ENCODE measurements around the gene FLT1.

The FLT1 gene

DNA sequence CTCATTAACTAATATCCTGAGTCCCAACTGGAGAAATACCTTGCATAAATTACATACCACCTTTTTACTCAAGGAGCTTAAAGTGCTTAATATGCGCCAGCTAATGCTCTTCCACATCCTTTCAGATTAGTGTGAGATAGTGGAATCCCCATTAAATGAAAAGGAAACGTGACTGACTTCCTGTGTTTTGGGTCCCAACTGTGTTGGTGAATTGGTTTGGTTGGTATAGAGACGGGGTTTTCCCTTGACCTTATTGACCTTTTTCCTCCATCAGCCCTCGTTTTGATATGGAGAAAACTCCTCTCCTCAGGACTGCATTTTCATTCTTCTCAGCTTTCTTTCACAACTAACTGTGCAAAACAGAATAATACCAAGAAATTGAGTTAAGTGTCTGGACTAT, 193.1 kb downstream of the FLT1 start:
- no peak for DNase-seq

DNA sequence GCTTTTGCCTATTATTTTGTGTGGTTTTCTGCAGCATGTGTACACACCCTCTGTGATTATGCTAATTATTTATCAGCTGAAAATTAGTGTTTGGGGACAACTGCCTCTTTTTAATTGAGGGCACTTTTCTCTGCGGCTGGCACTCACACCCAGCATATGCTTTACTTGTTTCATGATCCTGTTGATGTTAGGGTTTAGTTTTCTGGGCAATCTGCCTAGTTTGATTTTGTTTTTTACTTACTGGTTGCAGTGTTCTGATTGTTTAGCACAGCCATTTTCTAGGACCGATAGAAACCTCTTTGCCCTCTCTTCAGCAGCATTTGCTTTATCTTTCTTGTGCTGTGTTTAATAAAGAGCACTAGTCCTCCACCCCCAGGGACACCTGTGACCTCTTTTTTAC, 195.0 kb downstream of the FLT1 start:
- DNase-seq, result no peak

DNA sequence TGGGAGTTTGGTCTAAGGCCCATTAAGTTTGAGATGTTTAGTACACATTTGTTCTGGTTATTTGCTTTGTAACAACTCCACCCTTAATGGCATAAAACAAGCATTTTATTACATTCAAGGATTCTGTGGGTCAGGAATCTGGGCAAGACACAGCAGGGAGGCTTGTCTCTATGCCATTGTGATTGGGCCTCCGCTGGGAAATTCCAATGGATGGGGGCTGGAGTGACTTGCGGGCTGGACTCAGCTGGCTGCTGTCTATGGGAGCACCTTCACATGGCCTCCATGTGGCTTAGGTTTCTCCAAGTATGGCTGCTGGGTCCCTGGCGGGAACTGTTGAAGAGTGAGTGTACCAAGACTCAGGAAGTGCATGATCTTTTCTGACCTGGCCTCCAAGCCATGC, 197.6 kb downstream of the FLT1 start:
- no peak for DNase-seq

DNA sequence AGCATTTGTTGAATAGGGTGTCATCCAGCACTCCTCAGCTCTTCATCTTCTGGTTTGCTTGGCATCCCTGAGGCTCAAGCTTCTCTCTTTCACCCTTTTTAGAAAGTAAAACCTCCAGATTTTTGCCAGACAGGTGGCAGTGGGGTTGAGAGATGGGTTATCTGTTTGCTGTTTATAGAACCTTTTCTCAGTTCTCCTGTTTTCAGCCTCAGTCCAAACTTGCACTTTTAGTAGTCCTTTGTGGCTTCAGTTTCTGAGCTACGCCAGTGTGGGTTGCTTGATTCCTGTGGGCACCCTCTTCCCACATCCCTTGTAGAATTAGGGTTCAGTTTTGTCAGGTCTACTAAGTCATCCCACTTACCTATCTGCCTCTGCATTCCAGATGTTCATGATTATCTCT, 208.7 kb downstream of the FLT1 start:
- DNase-seq, result no peak

- no peak for DNase-seq
Measured at GRCh38 chr13:28283600-28283999, 211.3 kb downstream of the FLT1 start.

DNA sequence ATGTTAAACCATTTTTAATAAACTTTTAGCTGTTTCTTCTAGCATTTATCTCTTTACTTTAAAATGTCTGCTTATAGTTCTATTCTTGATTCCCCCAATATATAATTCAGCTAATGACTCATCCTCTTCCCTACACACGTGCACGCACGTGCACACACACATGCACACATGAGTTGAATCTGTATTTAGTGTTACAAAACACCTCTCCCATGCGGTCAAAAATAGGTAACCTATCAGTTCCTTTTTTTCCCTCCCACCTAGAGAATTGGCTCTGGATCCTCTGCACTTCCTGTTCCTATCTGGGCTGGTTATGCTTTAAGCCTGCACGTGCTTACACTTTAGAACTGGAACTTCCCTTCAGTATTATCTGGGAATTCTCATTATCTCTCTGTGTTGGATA, 212.5 kb downstream of the FLT1 start:
- no peak for DNase-seq

- no peak for DNase-seq
Measured at GRCh38 chr13:28273919-28274318, 221.0 kb downstream of the FLT1 start.

GRCh38 chr13:28271056-28271840, 223.7 kb downstream of the FLT1 start:
- no peak for DNase-seq

DNA sequence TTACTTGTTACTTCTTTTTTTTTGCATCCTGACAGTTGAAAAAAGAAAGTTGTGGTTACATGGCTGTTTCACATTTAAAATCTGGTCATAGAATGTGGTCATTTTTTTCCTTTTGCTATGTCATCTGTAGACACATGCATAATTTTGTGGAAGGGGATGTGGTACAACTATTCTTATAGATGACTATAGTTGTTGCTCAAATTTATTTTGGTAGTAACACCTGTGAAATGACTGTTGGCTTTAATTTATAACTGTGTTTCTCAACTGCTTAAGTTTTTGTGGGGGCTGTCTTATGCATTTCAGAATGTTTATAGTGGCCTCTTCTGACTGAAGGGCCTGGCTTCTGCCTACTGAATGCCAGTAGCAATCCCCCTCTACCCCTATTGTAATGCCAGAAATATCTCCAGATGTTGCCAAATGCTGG, 226.1 kb downstream of the FLT1 start:
- no peak for DNase-seq

GRCh38 chr13:28267497-28267896, 227.4 kb downstream of the FLT1 start:
- no peak for DNase-seq

GRCh38 chr13:28258417-28258816, 236.5 kb downstream of the FLT1 start:
- DNase-seq, result no peak

GRCh38 chr13:28257305-28257704, 237.6 kb downstream of the FLT1 start:
- DNase-seq, result no peak

DNA sequence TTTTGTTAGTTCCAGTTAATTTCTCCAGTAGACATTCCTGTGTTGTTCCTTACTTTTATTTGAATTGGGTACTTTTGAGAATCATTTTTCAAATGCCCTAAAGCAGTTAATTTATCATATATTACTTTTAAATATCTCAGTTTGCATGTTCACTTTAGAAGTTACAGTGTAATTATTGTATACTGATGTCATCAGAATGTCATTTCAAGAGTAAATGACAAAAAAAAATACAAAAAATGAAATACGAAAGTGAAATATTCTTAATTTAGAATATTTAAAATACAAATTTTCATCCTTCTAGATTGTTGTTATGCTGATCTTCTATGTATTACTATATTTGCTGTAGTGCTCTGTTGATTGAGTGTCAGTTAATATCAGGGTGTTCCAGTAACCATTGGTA, 242.4 kb downstream of the FLT1 start:
- DNase-seq, result no peak

DNA sequence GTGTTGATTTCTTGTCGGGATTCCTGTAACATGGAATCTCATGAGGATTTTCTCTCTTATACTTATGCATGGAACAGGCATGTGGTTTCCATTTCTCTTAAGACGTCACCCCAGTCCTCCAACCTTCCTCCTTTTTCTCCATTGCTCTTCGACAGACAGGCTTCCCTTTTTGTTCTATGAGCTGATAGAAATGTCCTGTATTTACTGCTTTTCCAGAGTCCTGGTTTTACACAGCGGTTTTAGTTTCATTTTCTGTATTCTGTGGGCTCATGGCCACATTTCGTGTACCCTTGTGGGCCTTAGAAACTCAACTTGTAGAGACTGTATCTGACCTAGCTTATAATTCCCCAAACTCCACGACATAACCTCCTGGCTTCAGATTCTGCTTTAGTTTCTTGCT, 243.5 kb downstream of the FLT1 start:
- no peak for DNase-seq

DNA sequence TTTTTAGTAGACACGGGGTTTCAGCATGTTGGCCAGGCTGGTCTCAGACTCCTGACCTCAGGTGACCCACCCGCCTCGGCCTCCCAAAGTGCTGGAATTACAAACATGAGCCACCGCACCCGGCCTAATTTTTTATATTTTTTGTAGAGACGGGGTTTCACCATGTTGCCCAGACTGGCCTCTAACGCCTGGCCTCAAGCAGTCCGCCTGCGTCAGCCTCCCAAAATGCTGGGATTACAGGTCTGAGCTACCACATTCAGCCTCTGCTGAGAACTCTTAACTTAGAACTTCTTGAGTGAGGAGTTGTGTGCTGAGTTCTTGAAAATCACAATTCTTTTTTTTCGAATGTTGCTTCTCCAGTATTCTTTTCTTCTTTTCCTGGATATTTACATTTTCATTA, 244.4 kb downstream of the FLT1 start:
- no peak for DNase-seq
